Neural cell (in vitro differentiated cells): ENCODE measurements around the gene RPL22. TPM values are rescaled to one million over a fixed set of nuclear protein-coding genes. Genes with fewer than 3 reads are reported as not detected.

Experiments
- H2AFZ ChIP-seq: fragments of 200-600, 300-800 bp; sonication (generic), shearing (Covaris generic); 2 replicates; pipeline ENCODE4 v1.6.0; 2014; ENCODE audit warnings: low read depth, mild to moderate bottlenecking, antibody characterized with exemption, low read length, moderate library complexity
- H3F3A ChIP-seq: fragments of 200-600 bp; shearing (Covaris generic); 2 replicates; pipeline ENCODE4 v1.6.1; 2016; ENCODE audit warnings: mild to moderate bottlenecking, moderate library complexity, mixed read lengths, antibody characterized with exemption, low read length; ENCODE audit not compliant: insufficient read depth, poor library complexity, severe bottlenecking
- H3K27ac ChIP-seq: fragments of 200-600, 300-800 bp; sonication (generic), shearing (Covaris generic); 2 replicates; pipeline ENCODE4 v1.5.1; 2014; ENCODE audit warnings: mild to moderate bottlenecking, low read length, moderate library complexity
- H3K27me3 ChIP-seq: fragments of 300-800, 200-600 bp; sonication (generic), shearing (Covaris generic); 2 replicates; pipeline ENCODE4 v1.6.0; 2014; ENCODE audit warnings: mild to moderate bottlenecking, low read depth, low read length, moderate library complexity; ENCODE audit not compliant: insufficient read depth
- H3K36me3 ChIP-seq: fragments of 300-800, 200-600 bp; sonication (generic), shearing (Covaris generic); 2 replicates; pipeline ENCODE4 v1.5.1; 2014; ENCODE audit warnings: mild to moderate bottlenecking, antibody characterized with exemption, low read length, moderate library complexity; ENCODE audit not compliant: insufficient read depth
- H3K4me2 ChIP-seq: fragments of 300-800, 200-600 bp; sonication (generic), shearing (Covaris generic); 2 replicates; pipeline ENCODE4 v1.6.0; 2014; ENCODE audit warnings: mild to moderate bottlenecking, low read length
- H3K4me3 ChIP-seq: fragments of 300-800, 200-600 bp; sonication (generic), shearing (Covaris generic); 2 replicates; pipeline ENCODE4 v1.5.1; 2014; ENCODE audit warnings: mild to moderate bottlenecking, low read length, moderate library complexity
- H3K79me2 ChIP-seq: fragments of 200-600 bp; shearing (Covaris generic); replicated peaks from 2 replicates; pipeline ENCODE4 v1.6.0; 2014; ENCODE audit warnings: mild to moderate bottlenecking, low read length, moderate library complexity; ENCODE audit not compliant: insufficient read depth
- H3K9ac ChIP-seq: fragments of 300-800, 200-600 bp; sonication (generic), shearing (Covaris generic); 2 replicates; pipeline ENCODE4 v1.6.1; 2016; ENCODE audit warnings: mild to moderate bottlenecking, low read length, mixed read lengths
- H3K9me2 ChIP-seq: fragments of 200-600 bp; shearing (Covaris generic); 2 replicates; pipeline ENCODE4 v1.6.1; 2016; ENCODE audit warnings: mild to moderate bottlenecking, low read length, mixed read lengths; ENCODE audit not compliant: insufficient read depth
- H3K9me3 ChIP-seq: fragments of 200-600, 300-800 bp; sonication (generic), shearing (Covaris generic); 2 replicates; pipeline ENCODE4 v1.6.1; 2016; ENCODE audit warnings: mild to moderate bottlenecking, mixed run types, low read length, moderate library complexity, mixed read lengths
- H4K20me1 ChIP-seq: fragments of 200-600 bp; shearing (Covaris generic); 2 replicates; pipeline ENCODE4 v1.6.1; 2016; ENCODE audit warnings: mild to moderate bottlenecking, mixed run types; ENCODE audit not compliant: insufficient read depth
- EP300 ChIP-seq: fragments of 450-650 bp; conservative IDR thresholded peaks from 2 replicates; pipeline ENCODE4 v1.6.1; 2014; ENCODE audit warnings: antibody characterized with exemption, mild to moderate bottlenecking, moderate library complexity; ENCODE audit not compliant: poor library complexity, severe bottlenecking
- EZH2 ChIP-seq: fragments of 200-600, 300-800 bp; shearing (Covaris generic), sonication (generic); IDR thresholded peaks from 2 replicates; pipeline ENCODE4 v1.6.1; 2014; ENCODE audit warnings: antibody characterized with exemption, low read length, borderline replicate concordance, mild to moderate bottlenecking; ENCODE audit not compliant: insufficient read depth, poor library complexity, severe bottlenecking
- MXI1 ChIP-seq: fragments of 450-650 bp; conservative IDR thresholded peaks from 2 replicates; pipeline ENCODE4 v1.6.1; 2014; ENCODE audit warnings: antibody characterized with exemption, mild to moderate bottlenecking; ENCODE audit not compliant: poor library complexity, severe bottlenecking
- POLR2AphosphoS5 ChIP-seq: IDR thresholded peaks from 2 replicates; pipeline ENCODE4 v1.6.1; 2012
- RAD21 ChIP-seq: fragments of 450-650 bp; conservative IDR thresholded peaks from 2 replicates; pipeline ENCODE4 v1.6.1; 2014; ENCODE audit warnings: antibody characterized with exemption, mild to moderate bottlenecking, moderate library complexity
- SMC3 ChIP-seq: fragments of 450-650 bp; conservative IDR thresholded peaks from 2 replicates; pipeline ENCODE4 v1.6.1; 2014; ENCODE audit warnings: antibody characterized with exemption, mild to moderate bottlenecking, moderate library complexity; ENCODE audit not compliant: poor library complexity
- TAF1 ChIP-seq: IDR thresholded peaks from 2 replicates; pipeline ENCODE4 v1.6.1; 2012; ENCODE audit warnings: low read depth
- polyA plus RNA-seq: library from polyadenylated mRNA; depleted of rRNA; stranded (reverse); fragments of >200 nt; gene quantifications from 2 replicates; pipeline ENCODE4 v1.2.3, GENCODE V29; 2014
- TF ChIP-seq, protein P1 (sequence below): IDR thresholded peaks from 2 replicates; pipeline ENCODE4 v1.6.1; 2012; ENCODE audit warnings: borderline replicate concordance
- TF ChIP-seq, protein P2 (sequence below): fragments of 450-650 bp; IDR thresholded peaks from 2 replicates; pipeline ENCODE4 v1.5.1; 2014; ENCODE audit warnings: antibody characterized with exemption, mild to moderate bottlenecking, moderate library complexity; ENCODE audit not compliant: poor library complexity, severe bottlenecking

The RPL22 gene
- polyA plus RNA-seq, 1 donor from 2014 or later, result 294 TPM

DNA sequence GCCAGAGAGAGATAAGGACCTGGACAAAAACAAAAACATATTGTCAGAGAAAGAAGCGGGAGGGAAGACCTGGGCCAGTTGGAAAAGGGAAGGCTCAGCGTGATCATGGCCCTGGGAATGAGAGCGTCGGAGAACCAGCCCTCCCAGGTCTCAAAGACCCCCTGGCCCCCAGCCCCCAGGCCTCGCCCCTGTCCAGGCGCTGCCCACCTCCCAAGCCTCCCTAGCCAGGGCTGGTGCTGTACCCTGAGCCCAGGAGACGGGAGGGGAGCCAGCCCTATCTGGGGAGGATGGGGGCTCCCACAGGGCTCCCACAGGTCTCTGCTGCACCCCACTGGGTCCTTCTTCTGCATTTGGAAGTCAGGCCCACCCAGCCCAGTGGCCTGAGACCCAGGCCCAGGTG, 34.4 kb downstream of the RPL22 start:
- TF ChIP-seq SMC3 (no peak), POLR2AphosphoS5 (no peak), MXI1 (no peak), EZH2 (no peak), RAD21 (no peak), TAF1 (no peak)
- TF ChIP-seq, protein P1, sequence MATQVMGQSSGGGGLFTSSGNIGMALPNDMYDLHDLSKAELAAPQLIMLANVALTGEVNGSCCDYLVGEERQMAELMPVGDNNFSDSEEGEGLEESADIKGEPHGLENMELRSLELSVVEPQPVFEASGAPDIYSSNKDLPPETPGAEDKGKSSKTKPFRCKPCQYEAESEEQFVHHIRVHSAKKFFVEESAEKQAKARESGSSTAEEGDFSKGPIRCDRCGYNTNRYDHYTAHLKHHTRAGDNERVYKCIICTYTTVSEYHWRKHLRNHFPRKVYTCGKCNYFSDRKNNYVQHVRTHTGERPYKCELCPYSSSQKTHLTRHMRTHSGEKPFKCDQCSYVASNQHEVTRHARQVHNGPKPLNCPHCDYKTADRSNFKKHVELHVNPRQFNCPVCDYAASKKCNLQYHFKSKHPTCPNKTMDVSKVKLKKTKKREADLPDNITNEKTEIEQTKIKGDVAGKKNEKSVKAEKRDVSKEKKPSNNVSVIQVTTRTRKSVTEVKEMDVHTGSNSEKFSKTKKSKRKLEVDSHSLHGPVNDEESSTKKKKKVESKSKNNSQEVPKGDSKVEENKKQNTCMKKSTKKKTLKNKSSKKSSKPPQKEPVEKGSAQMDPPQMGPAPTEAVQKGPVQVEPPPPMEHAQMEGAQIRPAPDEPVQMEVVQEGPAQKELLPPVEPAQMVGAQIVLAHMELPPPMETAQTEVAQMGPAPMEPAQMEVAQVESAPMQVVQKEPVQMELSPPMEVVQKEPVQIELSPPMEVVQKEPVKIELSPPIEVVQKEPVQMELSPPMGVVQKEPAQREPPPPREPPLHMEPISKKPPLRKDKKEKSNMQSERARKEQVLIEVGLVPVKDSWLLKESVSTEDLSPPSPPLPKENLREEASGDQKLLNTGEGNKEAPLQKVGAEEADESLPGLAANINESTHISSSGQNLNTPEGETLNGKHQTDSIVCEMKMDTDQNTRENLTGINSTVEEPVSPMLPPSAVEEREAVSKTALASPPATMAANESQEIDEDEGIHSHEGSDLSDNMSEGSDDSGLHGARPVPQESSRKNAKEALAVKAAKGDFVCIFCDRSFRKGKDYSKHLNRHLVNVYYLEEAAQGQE, result no peak
- TF ChIP-seq, protein P2, sequence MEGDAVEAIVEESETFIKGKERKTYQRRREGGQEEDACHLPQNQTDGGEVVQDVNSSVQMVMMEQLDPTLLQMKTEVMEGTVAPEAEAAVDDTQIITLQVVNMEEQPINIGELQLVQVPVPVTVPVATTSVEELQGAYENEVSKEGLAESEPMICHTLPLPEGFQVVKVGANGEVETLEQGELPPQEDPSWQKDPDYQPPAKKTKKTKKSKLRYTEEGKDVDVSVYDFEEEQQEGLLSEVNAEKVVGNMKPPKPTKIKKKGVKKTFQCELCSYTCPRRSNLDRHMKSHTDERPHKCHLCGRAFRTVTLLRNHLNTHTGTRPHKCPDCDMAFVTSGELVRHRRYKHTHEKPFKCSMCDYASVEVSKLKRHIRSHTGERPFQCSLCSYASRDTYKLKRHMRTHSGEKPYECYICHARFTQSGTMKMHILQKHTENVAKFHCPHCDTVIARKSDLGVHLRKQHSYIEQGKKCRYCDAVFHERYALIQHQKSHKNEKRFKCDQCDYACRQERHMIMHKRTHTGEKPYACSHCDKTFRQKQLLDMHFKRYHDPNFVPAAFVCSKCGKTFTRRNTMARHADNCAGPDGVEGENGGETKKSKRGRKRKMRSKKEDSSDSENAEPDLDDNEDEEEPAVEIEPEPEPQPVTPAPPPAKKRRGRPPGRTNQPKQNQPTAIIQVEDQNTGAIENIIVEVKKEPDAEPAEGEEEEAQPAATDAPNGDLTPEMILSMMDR, result no peak
- Histone ChIP-seq H3K36me3 (no peaks in the 10 kb centered on the region), H4K20me1 (no peaks in the 10 kb centered on the region), H3K4me2 (no peak overlapping the region), H3K9me2 (no peaks in the 10 kb centered on the region), H3K9me3 (no peaks in the 10 kb centered on the region), H3K27ac (peak overlapping the region; percentile 96), H3K4me3 (peak overlapping the region; percentile 50), H3K79me2 (no peaks in the 10 kb centered on the region), H3F3A (no peaks in the 10 kb centered on the region), H3K9ac (peak overlapping the region; percentile 74), H2AFZ (peak overlapping the region; percentile 24), H3K27me3 (no peaks in the 10 kb centered on the region)

DNA sequence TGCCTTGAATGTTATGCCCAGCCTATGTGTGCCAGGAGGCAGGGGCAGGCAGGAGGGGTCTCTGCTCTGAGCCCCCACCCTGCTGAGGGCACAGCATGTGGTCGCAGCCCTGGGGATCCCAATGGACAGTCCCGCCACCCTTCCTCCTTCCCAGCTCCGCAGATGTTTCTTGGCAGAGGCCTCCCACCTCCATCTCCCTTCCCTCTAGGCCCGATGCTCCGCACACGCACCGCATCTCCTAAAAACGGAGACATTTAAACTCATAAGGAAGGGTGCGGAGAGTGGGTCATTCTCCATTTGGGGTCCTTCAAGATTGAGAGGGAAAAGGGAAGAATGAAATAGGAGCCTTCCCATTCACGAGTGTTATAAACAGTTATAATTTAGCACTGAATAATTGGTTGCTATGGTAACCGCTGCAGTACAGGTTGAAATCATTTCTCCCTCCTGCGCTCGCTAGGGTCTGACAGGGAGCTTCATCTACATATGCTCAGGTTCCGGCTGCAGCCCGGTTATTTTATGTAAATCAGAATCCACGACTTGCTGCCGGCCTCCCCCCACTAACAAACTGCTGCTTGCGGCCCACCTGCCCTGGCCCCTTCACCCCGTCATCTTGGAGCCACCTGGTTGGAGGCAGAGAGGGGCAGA, 35.3 kb downstream of the RPL22 start:
- Histone ChIP-seq H3K4me2 (peak overlapping the region; percentile 14), H3K9ac (peak overlapping the region; percentile 74), H3F3A (no peaks in the 10 kb centered on the region), H3K9me3 (no peaks in the 10 kb centered on the region), H3K9me2 (no peaks in the 10 kb centered on the region), H4K20me1 (no peaks in the 10 kb centered on the region), H3K27ac (peak overlapping the region; percentile 96), H3K4me3 (peak overlapping the region; percentile 50), H3K36me3 (no peaks in the 10 kb centered on the region), H3K79me2 (no peaks in the 10 kb centered on the region), H3K27me3 (no peaks in the 10 kb centered on the region), H2AFZ (peak overlapping the region; percentile 24)
- TF ChIP-seq, protein P1, result peak; percentile 37
- TF ChIP-seq MXI1, result peak; percentile 44
- no peak for TF ChIP-seq RAD21
- TF ChIP-seq EP300, result peak; percentile 50
- TF ChIP-seq SMC3, result no peak
